Measurements from ENCODE around the gene ANGPTL8. TPM values are rescaled to one million over a fixed set of nuclear protein-coding genes. Genes with fewer than 3 reads are reported as not detected.
A peak's percentile ranks its signal among the peaks of the same experiment; 100 is the strongest.

Gene ANGPTL8
- total RNA-seq, 1 donor: not detected

DNA sequence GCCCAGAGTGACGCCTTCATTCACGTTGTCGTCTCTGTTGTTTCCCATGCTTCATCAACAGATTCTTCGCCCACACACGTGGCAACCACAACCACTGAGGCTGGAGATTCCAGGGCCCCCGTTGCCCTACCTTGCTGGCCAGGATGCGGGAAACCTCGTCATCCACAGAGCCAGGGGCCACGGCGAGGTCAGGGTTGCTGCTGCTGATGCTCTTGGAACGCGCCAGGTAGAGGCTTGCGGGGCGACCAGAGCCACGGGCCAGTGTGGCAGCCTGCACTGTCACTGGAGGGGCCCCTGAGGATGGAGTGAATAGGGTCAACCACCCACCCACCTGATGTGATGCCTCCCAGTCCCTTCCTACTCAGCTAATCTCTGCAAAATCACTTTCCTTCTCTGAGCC, 6.3 kb upstream of the ANGPTL8 start:
- H3K4me3 ChIP-seq (ENCODE audit: insufficient read depth, low read length): no peak overlapping the region
- H3K27me3 ChIP-seq (ENCODE audit: insufficient read depth, low read length): no peaks in the 10 kb centered on the region
- H3K4me1 ChIP-seq (ENCODE audit: insufficient read depth, low read length): no peaks in the 10 kb centered on the region
- peak; percentile 47 for DNase-seq (ENCODE audit: insufficient read length, low spot score, missing footprints)
- no peaks in the 10 kb centered on the region for H3K9me3 ChIP-seq (ENCODE audit: low read depth, low read length)
- no peaks in the 10 kb centered on the region for H4K20me1 ChIP-seq (ENCODE audit: insufficient read depth, low read length)
- no peak overlapping the region for H3K27ac ChIP-seq (ENCODE audit: low read depth, low read length)
- H2AFZ ChIP-seq (ENCODE audit: low read length): no peak overlapping the region
- TF ChIP-seq, protein P1, sequence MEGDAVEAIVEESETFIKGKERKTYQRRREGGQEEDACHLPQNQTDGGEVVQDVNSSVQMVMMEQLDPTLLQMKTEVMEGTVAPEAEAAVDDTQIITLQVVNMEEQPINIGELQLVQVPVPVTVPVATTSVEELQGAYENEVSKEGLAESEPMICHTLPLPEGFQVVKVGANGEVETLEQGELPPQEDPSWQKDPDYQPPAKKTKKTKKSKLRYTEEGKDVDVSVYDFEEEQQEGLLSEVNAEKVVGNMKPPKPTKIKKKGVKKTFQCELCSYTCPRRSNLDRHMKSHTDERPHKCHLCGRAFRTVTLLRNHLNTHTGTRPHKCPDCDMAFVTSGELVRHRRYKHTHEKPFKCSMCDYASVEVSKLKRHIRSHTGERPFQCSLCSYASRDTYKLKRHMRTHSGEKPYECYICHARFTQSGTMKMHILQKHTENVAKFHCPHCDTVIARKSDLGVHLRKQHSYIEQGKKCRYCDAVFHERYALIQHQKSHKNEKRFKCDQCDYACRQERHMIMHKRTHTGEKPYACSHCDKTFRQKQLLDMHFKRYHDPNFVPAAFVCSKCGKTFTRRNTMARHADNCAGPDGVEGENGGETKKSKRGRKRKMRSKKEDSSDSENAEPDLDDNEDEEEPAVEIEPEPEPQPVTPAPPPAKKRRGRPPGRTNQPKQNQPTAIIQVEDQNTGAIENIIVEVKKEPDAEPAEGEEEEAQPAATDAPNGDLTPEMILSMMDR (IDR thresholded peaks at IDR 0.05; ENCODE audit: extremely low read depth, low read depth, low read length): no peak
- no peaks in the 10 kb centered on the region for H3K79me2 ChIP-seq (ENCODE audit: insufficient read depth, low read length)
- no peak overlapping the region for H3K4me2 ChIP-seq (ENCODE audit: insufficient read depth, low read length)
- peaks cover 7% of the 10 kb centered on the region for H3K36me3 ChIP-seq (ENCODE audit: insufficient read depth, low read length)

DNA sequence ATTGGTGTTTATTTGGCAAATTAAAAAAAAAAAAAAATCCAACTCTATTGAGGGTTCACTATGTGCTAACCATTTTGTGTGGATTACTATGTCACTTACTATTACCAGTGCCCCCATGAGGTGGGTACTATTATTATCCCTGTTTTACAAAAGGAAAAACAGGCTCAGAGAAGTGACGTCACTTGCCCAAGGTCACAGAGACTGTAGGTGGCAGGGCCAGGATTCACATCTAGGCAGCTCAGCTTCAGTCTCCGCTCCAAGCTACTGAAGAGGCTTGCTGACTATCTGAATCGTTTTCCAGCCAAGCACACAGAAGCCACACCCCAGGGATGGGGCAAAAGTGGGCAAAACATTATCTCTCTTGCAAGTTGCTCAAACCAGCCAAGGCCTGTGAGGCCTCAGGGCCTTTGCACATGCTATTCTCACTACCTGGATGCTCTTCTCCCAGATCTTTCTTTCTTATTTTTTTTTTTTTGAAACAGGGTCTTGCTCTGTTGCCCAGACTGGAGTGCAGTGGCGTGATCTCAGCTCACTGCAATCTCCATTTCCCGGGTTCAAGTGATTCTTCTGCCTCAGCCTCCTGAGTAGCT, 4.8 kb upstream of the ANGPTL8 start:
- Histone ChIP-seq H2AFZ (ENCODE audit: low read length) (no peak overlapping the region), H3K4me2 (ENCODE audit: insufficient read depth, low read length) (no peak overlapping the region), H3K36me3 (ENCODE audit: insufficient read depth, low read length) (peaks cover 11% of the 10 kb centered on the region), H4K20me1 (ENCODE audit: insufficient read depth, low read length) (no peaks in the 10 kb centered on the region), H3K9me3 (ENCODE audit: low read depth, low read length) (no peaks in the 10 kb centered on the region), H3K79me2 (ENCODE audit: insufficient read depth, low read length) (no peaks in the 10 kb centered on the region), H3K27ac (ENCODE audit: low read depth, low read length) (no peak overlapping the region), H3K4me3 (ENCODE audit: insufficient read depth, low read length) (no peak overlapping the region), H3K4me1 (ENCODE audit: insufficient read depth, low read length) (no peaks in the 10 kb centered on the region), H3K27me3 (ENCODE audit: insufficient read depth, low read length) (no peaks in the 10 kb centered on the region)
- DNase-seq (ENCODE audit: insufficient read length, low spot score, missing footprints): peak; percentile 31
- TF ChIP-seq, protein P1 (IDR thresholded peaks at IDR 0.05; ENCODE audit: extremely low read depth, low read depth, low read length): no peak

DNA sequence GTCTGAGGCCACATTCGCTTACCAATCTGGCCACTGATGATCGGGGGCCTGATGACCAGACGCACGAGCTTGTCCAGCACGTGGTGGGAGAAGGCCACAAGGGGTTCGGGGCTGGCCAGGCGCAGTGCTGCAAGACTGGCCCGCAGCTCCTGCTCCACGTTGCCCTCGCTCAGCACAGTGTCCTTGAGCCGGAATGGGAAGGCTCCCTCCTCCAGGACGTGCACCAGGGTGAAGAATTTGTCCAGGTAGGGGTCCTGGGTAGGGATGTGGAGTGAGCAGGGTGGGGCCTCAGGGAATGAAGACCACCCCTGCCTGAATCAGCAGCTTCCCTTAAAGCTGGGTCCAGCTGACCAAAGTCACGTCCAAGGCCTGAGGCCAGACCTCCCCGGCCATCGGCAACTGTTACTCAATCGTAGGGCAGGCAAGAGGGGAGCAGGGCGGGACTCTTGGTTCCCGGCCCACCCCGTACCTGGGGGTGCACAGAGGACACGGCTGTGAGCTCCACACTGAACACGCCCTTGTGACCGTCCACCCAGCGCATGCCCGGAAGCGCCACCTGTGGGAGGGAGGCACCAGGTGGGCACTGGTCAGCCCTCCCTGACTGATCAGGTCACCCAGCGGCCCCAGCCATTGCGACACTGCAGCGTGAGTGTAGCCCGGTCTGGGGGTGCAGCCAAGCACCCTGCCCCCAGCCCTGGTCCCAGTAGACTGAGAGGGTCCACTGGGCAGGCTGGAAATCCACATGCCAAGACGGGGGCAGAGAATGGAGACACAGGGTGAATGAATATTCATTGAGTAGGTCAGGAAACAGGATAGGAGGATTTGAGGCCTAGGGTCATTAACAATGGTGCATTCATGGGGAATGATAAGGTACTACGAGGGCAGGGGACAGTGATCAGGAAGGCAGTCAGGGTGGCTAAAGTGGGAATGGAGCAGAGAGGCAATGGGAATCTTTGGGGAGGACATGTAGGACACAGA, 2.8 kb upstream of the ANGPTL8 start:
- DNase-seq (ENCODE audit: insufficient read length, low spot score, missing footprints): peak; percentile 32
- H3K79me2 ChIP-seq (ENCODE audit: insufficient read depth, low read length): no peaks in the 10 kb centered on the region
- no peak overlapping the region for H3K27ac ChIP-seq (ENCODE audit: low read depth, low read length)
- H2AFZ ChIP-seq (ENCODE audit: low read length): no peak overlapping the region
- no peak overlapping the region for H3K4me2 ChIP-seq (ENCODE audit: insufficient read depth, low read length)
- H3K36me3 ChIP-seq (ENCODE audit: insufficient read depth, low read length): peaks cover 11% of the 10 kb centered on the region
- no peaks in the 10 kb centered on the region for H3K27me3 ChIP-seq (ENCODE audit: insufficient read depth, low read length)
- H3K9me3 ChIP-seq (ENCODE audit: low read depth, low read length): no peaks in the 10 kb centered on the region
- TF ChIP-seq, protein P1 (IDR thresholded peaks at IDR 0.05; ENCODE audit: extremely low read depth, low read depth, low read length): no peak
- H3K4me3 ChIP-seq (ENCODE audit: insufficient read depth, low read length): no peak overlapping the region
- no peaks in the 10 kb centered on the region for H4K20me1 ChIP-seq (ENCODE audit: insufficient read depth, low read length)
- H3K4me1 ChIP-seq (ENCODE audit: insufficient read depth, low read length): no peaks in the 10 kb centered on the region

DNA sequence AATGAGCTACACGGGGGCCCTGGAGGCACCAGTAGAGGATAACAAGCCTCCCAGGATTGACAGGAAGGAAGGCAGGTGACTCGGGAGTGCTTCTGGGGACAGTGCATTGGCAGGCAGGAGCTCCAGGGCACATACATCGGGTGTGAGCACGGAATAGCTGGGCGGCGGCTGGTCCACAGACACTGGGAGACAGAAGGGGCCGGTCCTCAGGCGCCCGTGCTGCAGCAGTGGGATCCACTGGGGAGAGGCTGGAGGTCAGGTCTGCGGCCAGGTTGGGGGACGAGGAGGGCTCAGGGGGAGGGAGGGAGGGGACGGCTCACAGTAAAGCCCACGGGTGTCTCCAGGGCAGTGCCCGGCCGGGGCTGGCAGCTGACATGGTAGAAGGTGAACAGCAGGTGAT, 2.1 kb upstream of the ANGPTL8 start:
- Histone ChIP-seq H3K4me1 (ENCODE audit: insufficient read depth, low read length) (no peaks in the 10 kb centered on the region), H3K27me3 (ENCODE audit: insufficient read depth, low read length) (no peaks in the 10 kb centered on the region), H3K36me3 (ENCODE audit: insufficient read depth, low read length) (peaks cover 10% of the 10 kb centered on the region), H3K9me3 (ENCODE audit: low read depth, low read length) (no peaks in the 10 kb centered on the region), H3K4me3 (ENCODE audit: insufficient read depth, low read length) (no peak overlapping the region), H4K20me1 (ENCODE audit: insufficient read depth, low read length) (no peaks in the 10 kb centered on the region), H3K27ac (ENCODE audit: low read depth, low read length) (no peak overlapping the region), H3K4me2 (ENCODE audit: insufficient read depth, low read length) (no peak overlapping the region), H3K79me2 (ENCODE audit: insufficient read depth, low read length) (no peaks in the 10 kb centered on the region), H2AFZ (ENCODE audit: low read length) (no peak overlapping the region)
- TF ChIP-seq, protein P1 (IDR thresholded peaks at IDR 0.05; ENCODE audit: extremely low read depth, low read depth, low read length): no peak
- DNase-seq (ENCODE audit: insufficient read length, low spot score, missing footprints): peak; percentile 42
